Ascending aorta (tissue), 2 donors: ENCODE data around the gene ANKRD34A. TPM values are rescaled to one million over a fixed set of nuclear protein-coding genes. Genes with fewer than 3 reads are reported as not detected.
A peak's percentile ranks its signal among the peaks of the same experiment; 100 is the strongest.

Source experiments
- DNase-seq, 2 donors: peaks; one replicate each; pipeline ENCODE4 v3.0.0-alpha.2; 2019; ENCODE audit warnings: low spot score in 2 of 2
- H3K27ac ChIP-seq, 2 donors: fragments of 200-600 bp; sonication (generic); one replicate each; pipeline ENCODE4 v1.5.1; 2016 to 2017; ENCODE audit warnings: mild to moderate bottlenecking in 1 of 2
- H3K27me3 ChIP-seq: fragments of 200-600 bp; sonication (generic); one replicate; pipeline ENCODE4 v1.5.1; 2017
- H3K36me3 ChIP-seq, 2 donors: fragments of 200-600 bp; sonication (generic); one replicate each; pipeline ENCODE4 v1.5.1; 2016
- H3K4me1 ChIP-seq, 2 donors: fragments of 200-600 bp; sonication (generic); one replicate each; pipeline ENCODE4 v1.5.1; 2016 to 2017; ENCODE audit warnings: mild to moderate bottlenecking in 1 of 2
- H3K4me3 ChIP-seq, 2 donors: fragments of 200-600 bp; sonication (generic); one replicate each; pipeline ENCODE4 v1.5.1; 2016 to 2017; ENCODE audit warnings: mild to moderate bottlenecking in 1 of 2
- H3K9me3 ChIP-seq, 2 donors: fragments of 200-600 bp; sonication (generic); one replicate each; pipeline ENCODE4 v1.5.1; 2016
- CTCF ChIP-seq, 3 experiments: fragments of 200-600 bp in 2 of 3; fragments of 450-650 bp in 1 of 3; sonication (generic) in 2 of 3; IDR thresholded peaks; one replicate each; pipeline ENCODE4 v1.5.1; 2016 to 2019; ENCODE audit warnings: antibody characterized with exemption in 3 of 3, mild to moderate bottlenecking in 1 of 3, moderate library complexity in 1 of 3
- intact Hi-C: fragments of 100-400 bp; cut with DNase I; formaldehyde crosslinking; loops from one replicate; pipeline ENCODE4 v1.15.1; 2023
- total RNA-seq: library from RNA; depleted of rRNA; stranded (reverse); fragments of >200 nt; gene quantifications from one replicate; pipeline ENCODE4 v1.1.0, GENCODE V29; 2016

ANKRD34A gene
- total RNA-seq, 1 donor from 2014 or later, result 13.6 TPM

- peaks cover 17 to 43% of the 10 kb centered on the region in 2 donors for H3K4me1 ChIP-seq
- H3K27me3 ChIP-seq, result no peaks in the 10 kb centered on the region
- TF ChIP-seq CTCF (IDR thresholded peaks at IDR 0.05), result no peak
- intact Hi-C loops, result loop anchor here (1.0 to 5.0 kb wide), 3 partner anchors 17 to 50 kb away; partner anchors contain the start of gene TXNIP
- H3K27ac ChIP-seq, result peak overlapping the region; percentile 96 to 97
- no peaks in the 10 kb centered on the region for H3K36me3 ChIP-seq
- H3K4me3 ChIP-seq, result peak overlapping the region; percentile 81 to 92
- peak in 1 of 2 donors; percentile 76 for DNase-seq
- no peaks in the 10 kb centered on the region for H3K9me3 ChIP-seq
Measured at GRCh38 chr1:145962157-145963102, 1.9 kb downstream of the ANKRD34A start.

GRCh38 chr1:145961425-145962156 lies 2.8 kb downstream of the ANKRD34A start:
- intact Hi-C loops, result loop anchor here (1.0 to 5.0 kb wide), 3 partner anchors 18 to 51 kb away; partner anchors contain the start of gene TXNIP
- H3K9me3 ChIP-seq, result no peaks in the 10 kb centered on the region
- peak overlapping the region; percentile 81 to 92 for H3K4me3 ChIP-seq
- TF ChIP-seq CTCF (IDR thresholded peaks at IDR 0.05), result no peak
- H3K27ac ChIP-seq, result peak overlapping the region; percentile 96 to 97
- peak in 1 of 2 donors; percentile 81 for DNase-seq
- H3K4me1 ChIP-seq, result peaks cover 17 to 43% of the 10 kb centered on the region in 2 donors
- H3K27me3 ChIP-seq, result no peaks in the 10 kb centered on the region
- no peaks in the 10 kb centered on the region for H3K36me3 ChIP-seq

GRCh38 chr1:145961109-145961424 lies 3.3 kb downstream of the ANKRD34A start:
- H3K4me3 ChIP-seq, result peak overlapping the region; percentile 81 to 92
- H3K4me1 ChIP-seq, result peaks cover 17 to 45% of the 10 kb centered on the region in 2 donors
- no peak for TF ChIP-seq CTCF (IDR thresholded peaks at IDR 0.05)
- H3K27me3 ChIP-seq, result no peaks in the 10 kb centered on the region
- intact Hi-C loops, result loop anchor here (5.0 kb wide), 2 partner anchors 36 to 51 kb away; partner anchors contain the start of gene TXNIP
- no peaks in the 10 kb centered on the region for H3K9me3 ChIP-seq
- H3K27ac ChIP-seq, result peak overlapping the region; percentile 96 to 97
- no peaks in the 10 kb centered on the region for H3K36me3 ChIP-seq
- DNase-seq, result no peak

DNA sequence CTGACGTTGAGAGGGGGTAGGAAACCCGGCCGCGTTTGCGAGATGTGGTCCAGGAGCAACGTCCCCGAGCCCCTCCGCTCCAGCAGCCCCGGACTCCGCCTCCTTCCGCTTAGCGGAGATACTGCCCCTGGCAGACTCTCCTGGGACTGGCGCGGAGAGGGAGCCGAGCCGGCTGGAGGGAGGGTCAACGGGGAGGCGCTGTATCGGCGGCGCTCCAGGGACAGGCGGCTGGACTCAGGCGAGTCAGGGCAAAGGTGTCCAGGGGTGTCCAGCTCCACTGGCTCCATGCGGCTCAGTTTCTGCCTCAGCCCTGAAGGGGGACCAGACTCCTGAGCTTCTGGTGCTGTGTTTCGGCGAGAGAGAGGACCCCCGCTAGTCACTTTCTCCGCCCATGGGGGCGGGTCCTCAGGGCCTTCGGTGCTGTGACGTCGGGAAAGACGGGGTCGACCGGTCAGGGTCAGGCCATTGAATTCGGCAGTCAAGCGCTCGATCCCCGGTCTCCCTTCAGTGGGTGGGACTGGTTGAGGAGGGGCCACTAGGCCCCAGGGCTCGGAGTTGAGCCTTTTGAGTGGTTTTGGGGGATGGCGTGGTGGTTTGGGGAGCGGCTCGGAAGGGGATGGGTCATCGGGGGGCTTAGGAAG lies 3.8 kb downstream of the ANKRD34A start:
- Histone ChIP-seq H3K4me1 (peaks cover 17 to 46% of the 10 kb centered on the region in 2 donors), H3K27me3 (no peaks in the 10 kb centered on the region), H3K4me3 (peak overlapping the region; percentile 81 to 92), H3K27ac (peak overlapping the region; percentile 96 to 97), H3K9me3 (no peaks in the 10 kb centered on the region), H3K36me3 (no peaks in the 10 kb centered on the region)
- DNase-seq, result peak; percentile 39 to 90
- TF ChIP-seq CTCF (IDR thresholded peaks at IDR 0.05), result peak in 1 of 3 experiments; percentile 23
- intact Hi-C loops, result loop anchor here (5.0 kb wide), 2 partner anchors 37 to 52 kb away; partner anchors contain the start of gene TXNIP

GRCh38 chr1:145959957-145960467 lies 4.4 kb downstream of the ANKRD34A start:
- H3K4me3 ChIP-seq, result peak overlapping the region; percentile 81 to 92
- no peak for DNase-seq
- peak overlapping the region; percentile 96 to 97 for H3K27ac ChIP-seq
- intact Hi-C loops, result loop anchor here (5.0 kb wide), 2 partner anchors 37 to 52 kb away; partner anchors contain the start of gene TXNIP
- H3K4me1 ChIP-seq, result peaks cover 22 to 51% of the 10 kb centered on the region in 2 donors
- no peaks in the 10 kb centered on the region for H3K36me3 ChIP-seq
- no peaks in the 10 kb centered on the region for H3K9me3 ChIP-seq
- no peak for TF ChIP-seq CTCF (IDR thresholded peaks at IDR 0.05)
- no peaks in the 10 kb centered on the region for H3K27me3 ChIP-seq
